NCI-H345 (cell line): Measurements from ENCODE around the gene IFNA7.
A peak's percentile ranks its signal among the peaks of the same experiment; 100 is the strongest.
"Not testable (repeated sequence)": the region's sequence is repeated elsewhere in the genome, so short reads cannot be mapped to it uniquely, and the experiment has no call there.

Experiments
- DNase-seq: peaks from one replicate; lab custom pipeline; 2025; lab: John Stamatoyannopoulos, UW

The IFNA7 gene

DNA sequence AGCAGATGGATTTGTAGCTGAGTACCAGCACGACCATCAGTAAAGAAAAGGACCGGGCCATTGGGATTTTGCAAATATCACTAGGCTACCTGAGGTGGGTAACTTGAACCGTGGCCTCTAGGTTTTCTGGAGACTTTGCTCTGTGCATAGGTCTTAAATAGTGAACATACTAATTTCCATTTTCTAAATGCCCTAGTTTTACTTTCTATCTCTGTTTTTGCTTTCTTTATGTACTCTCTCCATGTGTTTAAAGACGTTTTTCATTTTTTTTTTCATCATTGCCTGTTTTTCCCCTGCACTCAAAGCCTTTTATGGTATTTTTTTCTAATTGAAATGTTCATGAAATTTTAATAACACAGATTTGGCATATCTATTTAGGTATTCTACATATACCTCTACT, at the start of gene IFNA7:
Gene IFNA7, minus strand, starts transcription at position 101 of the 400 bp plus-strand sequence. Its CDS starts 40 bp downstream, at position 61.
- DNase-seq: not testable (repeated sequence)

GRCh38 chr9:21251638-21252037, 49.6 kb upstream of the IFNA7 start:
- no peak for DNase-seq

DNA sequence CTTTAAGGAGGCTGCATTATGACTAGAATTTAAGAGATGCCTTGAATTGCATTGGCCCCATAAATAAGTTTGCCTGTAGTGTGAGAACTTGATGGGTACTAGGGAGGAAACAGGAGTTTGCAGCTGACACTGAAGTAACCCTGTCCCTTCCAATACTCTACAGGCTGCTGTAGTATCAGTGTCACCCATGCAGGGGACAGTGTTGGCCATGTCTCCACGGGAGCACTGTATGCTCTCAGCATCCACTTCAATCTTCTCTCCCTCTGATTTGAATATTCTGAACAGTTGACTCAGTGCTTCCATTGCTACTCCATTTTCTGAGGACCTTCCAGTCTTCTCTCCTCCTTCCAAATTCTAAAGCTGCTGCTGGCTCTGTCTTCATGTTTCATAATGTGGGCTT, 49.2 kb upstream of the IFNA7 start:
- DNase-seq: no peak

GRCh38 chr9:21244836-21245235, 42.8 kb upstream of the IFNA7 start:
- DNase-seq: no peak

- DNase-seq: no peak
These were observed 37.9 kb upstream of the IFNA7 start, which contains the start of gene IFNA14 for GRCh38 chr9:21239911-21240310. Gene IFNA14, minus strand, starts transcription at chr9:21240005. Its CDS starts 70 bp downstream, at chr9:21239935.

- DNase-seq: not testable (repeated sequence)
These were observed 34.3 kb upstream of the IFNA7 start for GRCh38 chr9:21236360-21236714.

DNA sequence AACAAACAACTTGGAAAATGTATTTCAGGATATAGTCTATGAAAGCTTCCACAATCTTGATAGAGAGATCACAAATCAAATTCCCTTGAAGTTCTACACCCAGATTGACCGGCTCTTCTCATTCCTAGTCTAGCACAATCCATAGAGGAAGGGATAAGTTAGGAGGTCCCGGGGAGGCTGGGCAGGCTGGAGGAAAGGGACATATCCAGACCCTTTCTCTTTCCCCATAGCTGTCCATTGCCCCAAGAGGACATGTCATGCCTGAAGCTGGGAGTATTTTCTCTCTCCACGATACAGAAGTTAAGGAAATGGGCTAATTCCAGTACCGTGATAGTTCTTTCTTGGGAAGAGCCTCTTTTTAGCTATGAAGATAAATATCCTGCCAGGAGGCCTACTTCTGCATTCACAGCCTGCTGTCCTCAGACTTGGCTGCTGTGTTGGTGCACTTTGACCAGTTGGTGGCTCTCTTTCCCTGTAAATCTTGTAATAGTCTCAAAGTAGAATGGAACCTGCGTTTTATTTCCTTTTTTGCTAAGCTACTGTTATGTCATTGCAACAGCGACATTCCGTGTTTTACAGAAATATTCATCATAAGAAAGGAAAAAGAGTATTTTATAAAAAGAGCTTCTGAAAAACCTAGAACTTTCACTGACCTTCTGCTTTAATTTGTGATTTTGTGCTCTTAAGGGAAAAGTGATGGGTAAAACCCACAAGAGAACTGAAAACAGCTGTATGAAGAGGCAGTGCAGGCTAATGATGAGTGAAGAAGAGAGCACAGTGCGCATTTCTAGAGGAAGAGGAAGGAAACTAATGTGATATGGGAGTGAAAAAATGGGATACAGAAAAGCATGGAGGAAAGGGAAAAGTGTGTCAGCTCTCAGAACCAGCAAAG, 33.7 kb upstream of the IFNA7 start:
- DNase-seq: peak; percentile 5

DNA sequence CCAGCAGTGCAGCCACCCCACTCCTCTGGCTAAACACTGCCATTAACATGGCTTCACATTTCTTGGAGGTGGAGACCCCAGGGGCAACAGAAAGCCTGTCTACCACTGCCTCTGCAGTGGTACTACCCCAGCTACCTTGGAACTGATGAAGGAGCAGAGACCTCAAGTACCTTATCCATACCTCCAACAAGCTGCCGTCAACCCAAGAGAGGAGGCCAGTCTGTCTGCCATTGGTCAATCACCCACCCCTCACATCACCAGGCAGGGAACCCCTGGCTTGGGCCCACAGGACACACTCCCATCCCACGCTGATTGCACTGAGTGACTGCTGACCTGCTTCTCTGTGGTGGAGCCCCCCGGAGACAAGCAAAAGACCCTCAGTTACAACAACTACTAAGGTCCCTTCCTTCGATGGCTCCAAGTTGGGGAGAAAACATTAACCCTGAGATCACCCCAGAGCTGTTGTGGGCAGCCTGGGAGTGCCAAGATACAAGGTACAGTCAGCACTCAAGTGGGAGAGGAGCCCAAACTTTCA, 32.2 kb upstream of the IFNA7 start:
- DNase-seq: no peak

DNA sequence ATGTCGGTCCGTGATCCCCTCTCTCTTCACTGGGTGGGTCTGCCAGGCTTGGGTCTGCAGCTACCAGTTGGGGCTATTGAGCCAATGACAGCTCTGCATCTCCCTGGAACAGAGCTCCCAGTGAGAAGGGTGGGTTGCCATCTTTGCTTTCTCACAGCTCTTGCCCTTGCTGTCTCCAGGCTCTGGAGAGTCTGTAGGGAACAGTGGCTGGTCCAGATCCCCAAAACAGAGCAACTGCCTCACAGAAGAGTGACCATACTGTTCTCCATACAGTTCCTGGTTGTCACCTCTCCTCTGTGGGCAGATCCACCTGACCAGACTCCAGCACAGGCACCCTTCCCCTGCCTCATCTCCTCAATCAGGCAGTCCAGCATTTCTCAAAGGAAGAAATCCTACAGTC, 31.3 kb upstream of the IFNA7 start:
- DNase-seq: no peak

DNA sequence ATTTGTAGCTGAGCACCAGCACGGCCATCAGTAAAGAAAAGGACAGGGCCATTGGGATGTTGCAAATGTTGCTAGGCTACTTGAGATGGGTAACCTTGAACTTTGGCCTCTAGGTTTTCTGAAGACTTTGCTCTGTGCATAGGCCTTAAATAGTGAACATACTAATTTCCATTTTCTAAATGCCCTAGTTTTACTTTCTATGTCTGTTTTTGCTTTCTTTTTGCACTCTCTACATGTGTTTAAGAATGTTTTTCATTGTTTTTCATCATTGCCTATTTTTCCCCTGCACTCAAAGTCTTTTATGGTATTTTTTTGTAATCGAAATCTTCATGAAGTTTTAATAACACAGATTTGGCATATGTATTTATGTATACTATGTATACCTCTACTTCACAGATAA, 26.1 kb upstream of the IFNA7 start, which contains the start of gene IFNA17:
Gene IFNA17, minus strand, starts transcription at position 101 of the 400 bp plus-strand sequence. Its CDS starts 49 bp downstream, at position 52.
- DNase-seq: no peak

DNA sequence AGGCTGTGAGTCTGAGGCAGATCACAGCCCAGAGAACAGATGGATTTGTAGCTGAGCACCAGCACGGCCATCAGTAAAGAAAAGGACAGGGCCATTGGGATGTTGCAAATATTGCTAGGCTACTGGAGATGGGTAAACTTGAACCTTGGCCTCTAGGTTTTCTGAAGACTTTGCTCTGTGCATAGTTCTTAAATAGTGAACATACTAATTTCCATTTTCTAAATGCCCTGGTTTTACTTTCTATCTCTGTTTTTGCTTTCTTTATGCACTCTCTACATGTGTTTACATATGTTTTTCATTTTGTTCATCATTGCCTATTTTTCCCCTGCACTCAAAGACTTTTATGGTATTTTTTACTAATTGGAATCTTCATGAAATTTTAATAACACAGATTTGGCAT, 15.2 kb upstream of the IFNA7 start, which contains the start of gene IFNA16:
Gene IFNA16, minus strand, starts transcription at position 101 of the 400 bp plus-strand sequence. Its CDS starts 6 bp downstream, at position 95.
- not testable (repeated sequence) for DNase-seq

GRCh38 chr9:21213411-21214326, 11.7 kb upstream of the IFNA7 start:
- DNase-seq: not testable (repeated sequence)

DNA sequence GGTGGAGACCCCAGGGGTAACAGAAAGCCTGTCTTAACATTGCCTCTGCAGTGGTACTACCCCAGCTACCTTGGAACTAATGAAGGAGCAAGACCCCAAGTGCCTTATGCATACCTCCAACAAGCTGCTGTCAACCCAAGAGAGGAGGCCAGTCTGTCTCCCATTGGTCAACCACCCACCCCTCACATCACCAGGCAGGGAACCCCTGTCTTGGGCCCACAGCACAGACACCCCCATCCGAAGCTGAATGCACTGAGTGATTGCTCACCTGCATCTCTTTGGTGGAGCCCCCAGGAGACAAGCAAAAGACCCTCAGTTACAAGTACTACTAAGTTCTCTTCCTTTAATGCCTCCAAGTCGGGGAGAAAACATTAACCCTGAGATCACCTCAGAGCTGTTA, 10.2 kb upstream of the IFNA7 start:
- not testable (repeated sequence) for DNase-seq

DNA sequence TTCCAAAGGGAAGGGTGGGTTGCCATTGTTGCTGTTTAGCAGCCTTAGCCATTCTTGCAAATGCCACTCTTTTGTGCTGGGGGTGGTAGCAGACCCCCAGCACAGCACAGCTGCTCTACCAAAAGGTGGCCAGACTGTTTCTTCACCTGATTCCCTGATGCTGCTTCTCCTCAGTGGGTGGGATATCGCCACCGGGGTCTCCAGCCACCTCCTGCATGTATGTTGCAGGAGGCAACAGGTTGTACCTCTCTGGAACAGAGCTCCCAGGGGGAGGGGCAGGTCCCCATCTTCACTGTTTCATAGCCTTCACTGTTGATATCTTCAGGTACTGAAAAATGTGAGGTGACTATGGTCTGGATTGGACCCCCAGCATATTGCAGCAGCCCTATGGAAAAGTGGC, 8.8 kb upstream of the IFNA7 start:
- not testable (repeated sequence) for DNase-seq

- DNase-seq: no peak
These were observed 8.3 kb upstream of the IFNA7 start for GRCh38 chr9:21210311-21210710.

DNA sequence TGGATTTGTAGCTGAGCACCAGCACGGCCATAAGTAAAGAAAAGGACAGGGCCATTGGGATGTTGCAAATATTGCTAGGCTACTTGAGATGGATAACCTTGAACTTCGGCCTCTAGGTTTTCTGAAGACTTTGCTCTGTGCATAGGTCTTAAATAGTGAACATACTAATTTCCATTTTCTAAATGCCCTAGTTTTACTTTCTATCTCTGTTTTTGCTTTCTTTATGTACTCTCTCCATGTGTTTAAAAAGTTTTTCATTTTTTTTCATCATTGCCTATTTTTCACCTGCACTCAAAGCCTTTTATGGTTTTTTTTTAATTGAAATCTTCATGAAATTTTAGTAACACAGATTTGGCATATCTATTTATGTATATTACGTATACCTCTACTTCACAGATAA, 5.0 kb upstream of the IFNA7 start, which contains the start of gene IFNA10:
Gene IFNA10, minus strand, starts transcription at position 101 of the 400 bp plus-strand sequence. Its CDS starts 46 bp downstream, at position 55.
- DNase-seq: not testable (repeated sequence)

DNA sequence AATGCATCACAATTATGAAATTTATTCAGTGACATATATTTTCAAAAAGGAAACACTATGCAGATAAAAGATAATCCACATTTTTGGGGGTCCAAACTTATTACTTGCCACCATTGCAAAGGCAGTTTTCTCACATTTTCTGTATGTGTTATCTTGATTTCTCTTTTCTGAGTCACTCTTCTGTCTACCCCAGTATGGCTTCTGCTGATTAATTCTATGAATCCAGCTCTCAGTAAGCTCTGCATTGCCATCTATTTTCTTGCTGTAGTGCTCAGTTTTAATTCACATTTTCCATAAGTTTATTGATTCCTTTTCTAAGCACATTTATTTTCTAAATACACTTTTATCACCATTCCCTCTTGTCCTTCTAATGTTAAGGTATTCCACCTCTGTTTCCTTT, 3.2 kb upstream of the IFNA7 start:
- DNase-seq: no peak

DNA sequence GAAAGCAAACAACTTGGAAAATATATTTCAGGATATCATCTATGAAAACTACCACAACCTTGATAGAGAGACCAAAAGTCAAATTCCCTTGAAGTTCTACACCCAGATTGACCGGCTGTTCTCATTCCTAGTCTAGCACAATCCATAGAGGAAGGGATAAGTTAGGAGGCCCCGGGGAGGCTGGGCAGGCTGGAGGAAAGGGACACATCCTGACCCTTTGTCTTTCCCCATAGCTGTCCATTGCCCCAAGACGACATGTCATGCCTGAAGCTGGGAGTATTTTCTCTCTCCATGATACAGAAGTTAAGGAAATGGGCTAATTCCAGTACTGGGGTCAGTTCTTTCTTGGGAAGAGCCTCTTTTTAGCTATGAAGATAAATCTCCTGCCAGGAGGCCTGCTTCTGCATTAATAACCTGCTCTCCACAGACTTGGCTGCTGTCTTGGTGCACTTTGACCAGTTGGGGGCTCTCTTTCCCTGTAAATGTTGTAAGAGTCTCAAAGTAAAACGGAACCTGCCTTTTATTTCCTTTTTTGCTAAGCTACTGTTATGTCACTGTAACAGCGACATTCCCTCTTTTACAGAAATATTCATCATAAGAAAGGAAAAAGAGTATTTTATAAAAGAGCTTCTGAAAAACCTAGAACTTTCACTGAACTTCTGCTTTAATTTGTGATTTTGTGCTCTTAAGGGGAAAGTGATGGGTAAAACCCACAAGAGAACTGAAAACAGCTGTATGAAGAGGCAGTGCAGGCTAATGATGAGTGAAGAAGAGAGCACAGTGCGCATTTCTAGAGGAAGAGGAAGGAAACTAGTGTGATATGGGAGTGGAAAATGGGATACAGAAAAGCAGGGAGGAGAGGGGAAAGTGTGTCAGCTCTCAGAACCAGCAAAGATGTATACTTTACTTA, 6.9 kb downstream of the IFNA7 start:
- not testable (repeated sequence) for DNase-seq

DNA sequence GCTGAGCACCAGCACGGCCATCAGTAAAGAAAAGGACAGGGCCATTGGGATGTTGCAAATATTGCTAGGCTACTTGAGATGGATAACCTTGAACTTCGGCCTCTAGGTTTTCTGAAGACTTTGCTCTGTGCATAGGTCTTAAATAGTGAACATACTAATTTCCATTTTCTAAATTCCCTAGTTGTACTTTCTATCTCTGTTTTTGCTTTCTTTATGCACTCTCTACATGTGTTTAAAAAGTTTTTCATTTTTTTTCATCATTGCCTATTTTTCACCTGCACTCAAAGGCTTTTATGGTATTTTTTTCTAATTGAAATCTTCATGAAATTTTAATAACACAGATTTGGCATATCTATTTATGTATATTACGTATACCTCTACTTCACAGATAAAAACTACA, 14.5 kb downstream of the IFNA7 start, which contains the start of gene IFNA4:
Gene IFNA4, minus strand, starts transcription at position 101 of the 400 bp plus-strand sequence. Its CDS starts 56 bp downstream, at position 45.
- not testable (repeated sequence) for DNase-seq
